Tibial nerve (tissue), 4 donors: ENCODE data around the gene RRH.

Experiments
- EP300 ChIP-seq, 2 donors: sonication (generic); formaldehyde crosslinking; IDR thresholded peaks; one replicate each; pipeline ENCODE4 v1.6.1; 2017; ENCODE audit warnings: antibody characterized with exemption in 2 of 2, mild to moderate bottlenecking in 1 of 2
- POLR2A ChIP-seq, 2 donors: fragments of 450-650 bp; IDR thresholded peaks; one replicate each; pipeline ENCODE4 v1.6.1; 2017; ENCODE audit warnings: antibody characterized with exemption in 2 of 2, mild to moderate bottlenecking in 2 of 2, moderate library complexity in 2 of 2
- TF ChIP-seq, protein P1 (sequence below), 5 experiments: fragments of 200-600 bp in 3 of 5; fragments of 450-650 bp in 2 of 5; sonication (generic) in 3 of 5; IDR thresholded peaks; one replicate each; pipeline ENCODE4 v1.5.1; 2016 to 2019; ENCODE audit warnings: antibody characterized with exemption in 5 of 5, mild to moderate bottlenecking in 3 of 5, moderate library complexity in 2 of 5

DNA sequence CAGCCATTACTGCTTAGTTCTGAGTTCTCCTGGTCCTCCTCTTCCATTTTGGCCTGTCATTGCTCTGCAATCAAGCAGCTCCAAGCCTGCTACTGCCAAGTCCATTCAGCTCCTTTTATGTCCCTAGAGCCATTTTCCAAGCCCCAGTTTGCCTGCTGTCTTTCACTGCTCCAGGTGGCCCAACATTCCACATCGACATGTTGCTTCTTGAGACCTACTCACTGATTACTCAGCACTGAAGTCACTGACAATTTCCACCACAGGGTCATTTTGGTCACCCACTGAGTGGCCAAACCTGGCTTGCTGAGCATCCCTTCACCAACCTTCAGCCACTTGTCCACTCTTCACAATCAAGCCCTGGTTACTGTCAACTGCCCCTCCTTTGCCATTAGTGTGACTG is 47.3 kb downstream of the RRH start:
- TF ChIP-seq, protein P1, sequence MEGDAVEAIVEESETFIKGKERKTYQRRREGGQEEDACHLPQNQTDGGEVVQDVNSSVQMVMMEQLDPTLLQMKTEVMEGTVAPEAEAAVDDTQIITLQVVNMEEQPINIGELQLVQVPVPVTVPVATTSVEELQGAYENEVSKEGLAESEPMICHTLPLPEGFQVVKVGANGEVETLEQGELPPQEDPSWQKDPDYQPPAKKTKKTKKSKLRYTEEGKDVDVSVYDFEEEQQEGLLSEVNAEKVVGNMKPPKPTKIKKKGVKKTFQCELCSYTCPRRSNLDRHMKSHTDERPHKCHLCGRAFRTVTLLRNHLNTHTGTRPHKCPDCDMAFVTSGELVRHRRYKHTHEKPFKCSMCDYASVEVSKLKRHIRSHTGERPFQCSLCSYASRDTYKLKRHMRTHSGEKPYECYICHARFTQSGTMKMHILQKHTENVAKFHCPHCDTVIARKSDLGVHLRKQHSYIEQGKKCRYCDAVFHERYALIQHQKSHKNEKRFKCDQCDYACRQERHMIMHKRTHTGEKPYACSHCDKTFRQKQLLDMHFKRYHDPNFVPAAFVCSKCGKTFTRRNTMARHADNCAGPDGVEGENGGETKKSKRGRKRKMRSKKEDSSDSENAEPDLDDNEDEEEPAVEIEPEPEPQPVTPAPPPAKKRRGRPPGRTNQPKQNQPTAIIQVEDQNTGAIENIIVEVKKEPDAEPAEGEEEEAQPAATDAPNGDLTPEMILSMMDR (IDR thresholded peaks at IDR 0.05), result no peak
- TF ChIP-seq POLR2A (IDR thresholded peaks at IDR 0.05) (no peak), EP300 (IDR thresholded peaks at IDR 0.05) (no peak)
